Keratinocyte (primary cell): Measurements from ENCODE around the gene TNNC1. TPM values are rescaled to one million over a fixed set of nuclear protein-coding genes. Genes with fewer than 3 reads are reported as not detected.

Experiments used
- DNase-seq: peaks from one replicate; pipeline ENCODE4 v3.0.0-alpha.2; 2011; ENCODE audit warnings: low read depth, missing footprints, low spot score
- FAIRE-seq: peaks from 2 replicates; lab custom pipeline; 2011; peaks lifted over from hg19 to GRCh38; lab: Jason Lieb, UNC
- H2AFZ ChIP-seq: 2 replicates; pipeline ENCODE4 v1.6.0; 2012; ENCODE audit warnings: low read length, control low read depth, inconsistent platforms; ENCODE audit not compliant: control insufficient read depth
- H3K27ac ChIP-seq: 2 replicates; pipeline ENCODE4 v1.5.1; 2011; ENCODE audit warnings: low read length; ENCODE audit not compliant: control insufficient read depth, insufficient read depth
- H3K27me3 ChIP-seq: 3 replicates; pipeline ENCODE4 v1.6.0; 2011; ENCODE audit warnings: low read length; ENCODE audit not compliant: control insufficient read depth, insufficient read depth; ENCODE audit errors: extremely low read depth
- H3K36me3 ChIP-seq, 2 experiments: 2 replicates in 1 of 2; 3 replicates in 1 of 2; pipeline ENCODE4 v1.5.1; 2011; ENCODE audit warnings: low read length in 2 of 2, mild to moderate bottlenecking in 1 of 2; ENCODE audit not compliant: control insufficient read depth in 2 of 2, insufficient read depth in 2 of 2; ENCODE audit errors: extremely low read depth in 1 of 2
- H3K4me1 ChIP-seq: 3 replicates; pipeline ENCODE4 v1.5.1; 2011; ENCODE audit warnings: low read length; ENCODE audit not compliant: control insufficient read depth, insufficient read depth; ENCODE audit errors: extremely low read depth
- H3K4me2 ChIP-seq: 3 replicates; pipeline ENCODE4 v1.6.0; 2011; ENCODE audit warnings: low read depth, low read length; ENCODE audit not compliant: control insufficient read depth, insufficient read depth; ENCODE audit errors: extremely low read depth
- H3K4me3 ChIP-seq, 3 experiments: fragments of 200-600 bp in 1 of 3; sonication (generic) in 1 of 3; 2 replicates in 2 of 3; 3 replicates in 1 of 3; pipeline ENCODE4 v1.5.1; 2011 to 2016; ENCODE audit warnings: low read length in 3 of 3, mild to moderate bottlenecking in 3 of 3, control low read depth in 2 of 3, inconsistent platforms in 1 of 3, low read depth in 1 of 3, mixed read lengths in 1 of 3, mixed run types in 1 of 3, moderate library complexity in 1 of 3; ENCODE audit not compliant: control insufficient read depth in 2 of 3, insufficient read depth in 2 of 3; ENCODE audit errors: extremely low read depth in 1 of 3
- H3K79me2 ChIP-seq: 2 replicates; pipeline ENCODE4 v1.6.0; 2012; ENCODE audit warnings: low read length; ENCODE audit not compliant: control insufficient read depth, insufficient read depth
- H3K9ac ChIP-seq: 3 replicates; pipeline ENCODE4 v1.6.0; 2011; ENCODE audit warnings: low read length; ENCODE audit not compliant: control insufficient read depth, insufficient read depth; ENCODE audit errors: extremely low read depth
- H3K9me1 ChIP-seq: 3 replicates; pipeline ENCODE4 v1.6.0; 2011; ENCODE audit warnings: low read length; ENCODE audit not compliant: control insufficient read depth, insufficient read depth; ENCODE audit errors: extremely low read depth
- H3K9me3 ChIP-seq: 2 replicates; pipeline ENCODE4 v1.5.1; 2012; ENCODE audit warnings: low read depth, low read length; ENCODE audit not compliant: control insufficient read depth
- H4K20me1 ChIP-seq: 3 replicates; pipeline ENCODE4 v1.6.0; 2011; ENCODE audit warnings: low read length; ENCODE audit not compliant: control insufficient read depth, insufficient read depth; ENCODE audit errors: extremely low read depth
- EZH2 ChIP-seq: IDR thresholded peaks from one replicate; pipeline ENCODE4 v1.6.1; 2012; ENCODE audit warnings: inconsistent platforms, mild to moderate bottlenecking, low read length, moderate library complexity
- dilution Hi-C: fragments of 300-500 bp; cut with MboI; formaldehyde crosslinking; loops from one replicate; pipeline ENCODE4 v1.7.0; 2020; ENCODE audit warnings: low sequenced_read_pairs; ENCODE audit not compliant: extremely low pct_ligation_motif_present
- polyA plus RNA-seq, 5 experiments: library from polyadenylated mRNA; depleted of rRNA in 3 of 5; stranded (reverse) in 3 of 5; stranded (forward) in 1 of 5; unstranded in 1 of 5; fragments of >200 nt; gene quantifications; 1 replicate in 1 of 5; 2 replicates in 3 of 5; 3 replicates in 1 of 5; pipeline versions ENCODE4 v1.2.1 to v1.2.3, GENCODE V29; 2011 to 2012; ENCODE audit warnings: missing spikeins in 2 of 5, low read depth in 1 of 5, low replicate concordance in 1 of 5
- TF ChIP-seq, protein P1 (sequence below), 3 experiments: IDR thresholded peaks in 1 of 3; conservative IDR thresholded peaks in 1 of 3; optimal IDR thresholded peaks in 1 of 3; 2 replicates in 2 of 3; 3 replicates in 1 of 3; pipeline versions ENCODE3 to v1.5.1; 2011; ENCODE audit warnings: low read length in 3 of 3, mild to moderate bottlenecking in 3 of 3, moderate library complexity in 2 of 3, control low read depth in 1 of 3, inconsistent platforms in 1 of 3; ENCODE audit not compliant: insufficient read depth in 2 of 3; ENCODE audit errors: extremely low read depth in 1 of 3

Gene TNNC1
- polyA plus RNA-seq, 1 donor (not counting 4 experiments of a cell fraction or from before 2014, with no cell fraction given): 0.33 TPM

- Histone ChIP-seq H3K4me1 (no peaks in the 10 kb centered on the region), H3K4me2 (no peak overlapping the region), H3K79me2 (peaks cover 3% of the 10 kb centered on the region), H3K27ac (no peak overlapping the region), H3K9me1 (no peaks in the 10 kb centered on the region), H2AFZ (no peak overlapping the region), H3K4me3 (no peak overlapping the region), H4K20me1 (peaks cover 3% of the 10 kb centered on the region), H3K27me3 (no peaks in the 10 kb centered on the region), H3K36me3 (peaks cover 17 to 38% of the 10 kb centered on the region in 2 experiments), H3K9ac (no peak overlapping the region), H3K9me3 (no peaks in the 10 kb centered on the region)
- dilution Hi-C loops: no loop called here
- TF ChIP-seq EZH2: no peak
- TF ChIP-seq, protein P1, sequence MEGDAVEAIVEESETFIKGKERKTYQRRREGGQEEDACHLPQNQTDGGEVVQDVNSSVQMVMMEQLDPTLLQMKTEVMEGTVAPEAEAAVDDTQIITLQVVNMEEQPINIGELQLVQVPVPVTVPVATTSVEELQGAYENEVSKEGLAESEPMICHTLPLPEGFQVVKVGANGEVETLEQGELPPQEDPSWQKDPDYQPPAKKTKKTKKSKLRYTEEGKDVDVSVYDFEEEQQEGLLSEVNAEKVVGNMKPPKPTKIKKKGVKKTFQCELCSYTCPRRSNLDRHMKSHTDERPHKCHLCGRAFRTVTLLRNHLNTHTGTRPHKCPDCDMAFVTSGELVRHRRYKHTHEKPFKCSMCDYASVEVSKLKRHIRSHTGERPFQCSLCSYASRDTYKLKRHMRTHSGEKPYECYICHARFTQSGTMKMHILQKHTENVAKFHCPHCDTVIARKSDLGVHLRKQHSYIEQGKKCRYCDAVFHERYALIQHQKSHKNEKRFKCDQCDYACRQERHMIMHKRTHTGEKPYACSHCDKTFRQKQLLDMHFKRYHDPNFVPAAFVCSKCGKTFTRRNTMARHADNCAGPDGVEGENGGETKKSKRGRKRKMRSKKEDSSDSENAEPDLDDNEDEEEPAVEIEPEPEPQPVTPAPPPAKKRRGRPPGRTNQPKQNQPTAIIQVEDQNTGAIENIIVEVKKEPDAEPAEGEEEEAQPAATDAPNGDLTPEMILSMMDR (optimal IDR thresholded peaks at IDR 0.05 in 1 of 3, IDR thresholded peaks at IDR 0.05 in 1 of 3, conservative IDR thresholded peaks at IDR 0.05 in 1 of 3; ENCODE audit: extremely low read depth in 1 of 3, insufficient read depth in 2 of 3, low read length in 3 of 3): no peak
- FAIRE-seq: no peak
- no peak for DNase-seq
Observed at GRCh38 chr3:52493232-52494017, 39.6 kb upstream of the TNNC1 start.

DNA sequence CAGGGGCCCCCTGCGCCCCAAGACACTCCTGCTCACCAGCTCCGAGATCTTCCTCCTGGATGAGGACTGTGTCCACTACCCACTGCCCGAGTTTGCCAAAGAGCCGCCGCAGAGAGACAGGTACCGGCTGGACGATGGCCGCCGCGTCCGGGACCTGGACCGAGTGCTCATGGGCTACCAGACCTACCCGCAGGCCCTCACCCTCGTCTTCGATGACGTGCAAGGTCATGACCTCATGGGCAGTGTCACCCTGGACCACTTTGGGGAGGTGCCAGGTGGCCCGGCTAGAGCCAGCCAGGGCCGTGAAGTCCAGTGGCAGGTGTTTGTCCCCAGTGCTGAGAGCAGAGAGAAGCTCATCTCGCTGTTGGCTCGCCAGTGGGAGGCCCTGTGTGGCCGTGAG, 38.2 kb upstream of the TNNC1 start:
- Histone ChIP-seq H3K4me1 (no peaks in the 10 kb centered on the region), H3K9me1 (no peaks in the 10 kb centered on the region), H3K9ac (no peak overlapping the region), H3K4me3 (no peak overlapping the region), H3K27me3 (no peaks in the 10 kb centered on the region), H3K79me2 (peaks cover 3% of the 10 kb centered on the region), H3K4me2 (no peak overlapping the region), H3K36me3 (peaks cover 23 to 46% of the 10 kb centered on the region in 2 experiments), H3K9me3 (no peaks in the 10 kb centered on the region), H2AFZ (no peak overlapping the region), H4K20me1 (peaks cover 3% of the 10 kb centered on the region), H3K27ac (no peak overlapping the region)
- FAIRE-seq: no peak
- TF ChIP-seq EZH2: no peak
- TF ChIP-seq, protein P1 (optimal IDR thresholded peaks at IDR 0.05 in 1 of 3, IDR thresholded peaks at IDR 0.05 in 1 of 3, conservative IDR thresholded peaks at IDR 0.05 in 1 of 3; ENCODE audit: extremely low read depth in 1 of 3, insufficient read depth in 2 of 3, low read length in 3 of 3): no peak
- DNase-seq: no peak
- dilution Hi-C loops: no loop called here
